GM21723 (cell line): Measurements from ENCODE around the gene IGFBP6.

Experiments
- ATAC-seq: cut with Tn5 transposase; IDR thresholded peaks from one replicate; pipeline ENCODE4 v1.9.1; 2021; ENCODE audit warnings: mild to moderate bottlenecking, moderate library complexity; ENCODE audit not compliant: unreplicated experiment

IGFBP6 gene

DNA sequence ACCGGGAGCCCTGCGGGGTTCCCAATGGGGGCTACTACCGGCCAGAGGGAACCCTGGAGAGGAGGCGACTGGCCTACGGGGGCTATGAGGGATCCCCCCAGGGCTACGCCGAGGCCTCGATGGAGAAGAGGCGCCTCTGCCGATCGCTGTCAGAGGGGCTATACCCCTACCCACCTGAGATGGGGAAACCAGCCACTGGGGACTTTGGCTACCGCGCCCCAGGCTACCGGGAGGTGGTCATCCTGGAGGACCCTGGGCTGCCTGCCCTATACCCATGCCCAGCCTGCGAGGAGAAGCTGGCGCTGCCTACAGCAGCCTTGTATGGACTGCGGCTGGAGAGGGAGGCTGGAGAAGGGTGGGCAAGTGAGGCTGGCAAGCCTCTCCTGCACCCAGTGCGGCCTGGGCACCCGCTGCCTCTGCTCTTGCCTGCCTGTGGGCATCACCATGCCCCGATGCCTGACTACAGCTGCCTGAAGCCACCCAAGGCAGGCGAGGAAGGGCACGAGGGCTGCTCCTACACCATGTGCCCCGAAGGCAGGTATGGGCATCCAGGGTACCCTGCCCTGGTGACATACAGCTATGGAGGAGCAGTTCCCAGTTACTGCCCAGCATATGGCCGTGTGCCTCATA lies 37.9 kb upstream of the IGFBP6 start:
- no peak for ATAC-seq

DNA sequence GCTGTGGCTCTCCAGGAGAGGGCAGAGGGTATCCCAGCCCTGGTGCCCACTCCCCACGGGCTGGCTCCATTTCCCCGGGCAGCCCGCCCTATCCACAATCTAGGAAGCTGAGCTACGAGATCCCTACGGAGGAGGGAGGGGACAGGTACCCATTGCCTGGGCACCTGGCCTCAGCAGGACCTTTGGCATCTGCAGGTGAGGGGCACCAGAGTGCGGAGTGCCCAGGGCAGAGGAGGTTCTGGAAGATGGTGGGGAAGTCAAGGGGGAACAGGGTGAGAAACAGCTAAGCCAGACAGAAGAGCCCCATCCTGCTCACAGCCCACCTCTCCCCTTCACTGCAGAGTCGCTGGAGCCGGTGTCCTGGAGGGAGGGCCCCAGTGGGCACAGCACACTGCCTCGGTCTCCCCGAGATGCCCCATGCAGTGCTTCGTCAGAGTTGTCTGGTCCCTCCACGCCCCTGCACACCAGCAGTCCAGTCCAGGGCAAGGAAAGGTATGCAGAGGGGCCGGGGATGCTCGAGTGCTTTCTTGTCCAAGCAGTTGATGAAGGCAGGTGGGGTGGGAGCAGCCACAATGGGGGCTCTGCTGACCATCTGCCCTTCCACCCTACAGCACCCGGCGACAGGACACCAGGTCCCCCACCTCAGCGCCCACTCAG lies 37.3 kb upstream of the IGFBP6 start:
- ATAC-seq, result no peak

DNA sequence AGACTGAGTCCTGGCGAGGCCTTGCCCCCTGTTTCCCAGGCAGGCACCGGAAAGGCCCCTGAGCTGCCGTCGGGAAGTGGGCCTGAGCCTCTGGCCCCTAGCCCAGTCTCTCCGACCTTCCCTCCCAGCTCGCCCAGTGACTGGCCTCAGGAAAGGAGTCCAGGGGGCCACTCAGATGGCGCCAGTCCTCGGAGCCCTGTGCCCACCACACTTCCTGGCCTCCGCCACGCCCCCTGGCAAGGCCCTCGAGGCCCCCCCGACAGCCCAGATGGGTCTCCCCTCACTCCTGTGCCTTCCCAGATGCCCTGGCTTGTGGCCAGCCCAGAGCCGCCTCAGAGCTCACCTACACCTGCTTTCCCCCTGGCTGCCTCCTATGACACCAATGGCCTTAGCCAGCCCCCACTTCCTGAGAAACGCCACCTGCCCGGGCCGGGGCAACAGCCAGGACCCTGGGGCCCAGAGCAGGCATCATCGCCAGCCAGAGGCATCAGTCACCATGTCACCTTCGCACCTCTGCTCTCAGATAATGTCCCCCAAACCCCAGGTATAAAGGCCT lies 36.7 kb upstream of the IGFBP6 start:
- no peak for ATAC-seq

- ATAC-seq, result no peak
Measured at GRCh38 chr12:53061404-53062010, 36.0 kb upstream of the IGFBP6 start.

DNA sequence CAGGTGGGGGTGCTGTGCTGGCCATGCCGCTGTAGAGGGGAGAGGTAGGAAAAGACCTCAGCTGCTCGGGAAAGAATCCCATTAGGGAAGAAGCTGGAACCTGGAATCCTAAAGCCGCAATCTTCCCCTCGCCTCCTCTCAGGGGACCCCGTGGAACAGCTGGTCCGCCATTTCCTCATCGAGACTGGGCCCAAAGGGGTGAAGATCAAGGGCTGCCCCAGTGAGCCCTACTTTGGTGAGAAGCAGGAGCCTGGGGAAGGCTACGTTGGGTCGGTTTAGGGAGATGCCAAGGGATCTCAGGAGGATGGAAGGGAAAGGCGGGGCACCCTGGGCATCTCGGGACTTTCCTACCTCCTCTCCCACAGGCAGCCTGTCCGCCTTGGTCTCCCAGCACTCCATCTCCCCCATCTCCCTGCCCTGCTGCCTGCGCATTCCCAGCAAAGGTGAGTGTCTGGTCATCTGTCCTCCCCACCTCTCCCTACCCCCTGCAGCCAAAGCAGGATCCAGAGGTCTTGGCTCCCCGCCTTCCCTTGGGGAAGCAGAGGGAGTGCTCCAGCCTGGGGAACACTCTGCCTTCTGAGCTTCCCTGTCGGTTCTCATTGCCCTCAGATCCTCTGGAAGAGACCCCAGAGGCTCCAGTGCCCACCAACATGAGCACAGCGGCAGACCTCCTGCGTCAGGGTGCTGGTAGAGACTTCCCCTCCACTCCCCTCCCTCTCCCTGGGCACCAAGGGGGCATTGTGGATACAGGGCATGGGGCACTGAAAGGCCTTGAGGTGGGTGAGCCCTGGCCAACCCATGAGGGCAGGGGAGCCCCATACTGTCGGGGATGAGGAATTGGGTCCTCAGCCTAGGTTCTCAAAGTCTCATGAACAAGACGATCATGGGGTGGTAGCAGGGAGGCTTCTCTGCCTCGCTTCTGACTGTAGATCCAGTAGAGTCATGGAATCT lies 35.2 kb upstream of the IGFBP6 start:
- no peak for ATAC-seq

DNA sequence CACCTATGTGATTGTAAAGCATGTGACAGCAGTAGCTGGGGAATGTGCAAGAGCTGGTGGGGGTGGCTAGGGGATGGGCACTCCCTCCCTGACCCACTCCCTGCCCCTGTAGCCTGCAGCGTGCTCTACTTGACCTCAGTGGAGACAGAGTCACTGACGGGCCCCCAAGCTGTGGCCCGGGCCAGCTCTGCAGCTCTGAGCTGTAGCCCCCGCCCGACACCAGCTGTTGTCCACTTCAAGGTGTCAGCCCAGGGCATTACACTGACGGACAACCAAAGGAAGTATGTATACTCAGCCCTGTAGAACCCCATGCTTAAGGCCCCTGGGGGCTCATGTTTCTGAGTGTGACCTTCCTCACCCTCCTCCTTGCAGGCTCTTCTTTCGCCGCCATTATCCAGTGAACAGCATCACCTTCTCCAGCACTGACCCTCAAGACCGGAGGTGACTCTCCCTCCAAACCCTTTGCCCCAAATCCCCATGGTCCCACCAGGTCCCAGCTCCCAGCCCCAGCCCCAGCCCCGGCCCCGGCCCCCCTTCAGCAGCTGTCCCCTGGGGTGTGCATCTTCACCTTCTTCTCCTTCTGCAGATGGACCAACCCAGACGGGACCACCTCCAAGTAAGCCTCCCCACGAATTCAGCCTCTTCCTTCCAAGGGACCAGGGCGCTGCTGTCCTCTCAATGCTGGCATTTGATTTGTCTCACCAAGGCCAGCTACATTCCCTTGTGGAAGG lies 34.3 kb upstream of the IGFBP6 start:
- ATAC-seq, result no peak

- no peak for ATAC-seq
Measured at GRCh38 chr12:53063708-53064612, 33.5 kb upstream of the IGFBP6 start.

- ATAC-seq, result no peak
Measured at GRCh38 chr12:53064613-53065436, 32.6 kb upstream of the IGFBP6 start.

DNA sequence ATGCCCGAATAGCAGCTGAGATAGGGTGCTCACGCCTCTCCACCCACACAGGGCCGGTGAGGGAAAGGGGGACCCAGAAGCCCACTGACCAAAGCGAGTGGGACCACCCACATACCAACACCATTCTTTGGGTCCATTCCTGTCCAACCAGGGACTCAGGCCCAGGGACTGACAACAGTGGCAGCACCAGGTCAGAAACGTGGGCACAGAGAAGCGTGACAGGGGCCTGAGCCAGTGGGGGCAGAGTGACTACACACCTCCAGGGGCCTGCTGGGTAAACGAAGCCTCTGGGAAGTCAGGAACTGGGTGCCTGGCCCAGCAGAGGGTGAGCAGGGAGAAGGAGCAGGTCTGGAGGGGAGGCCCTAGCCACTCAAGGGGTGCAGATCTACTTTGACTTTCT lies 32.0 kb upstream of the IGFBP6 start:
- no peak for ATAC-seq

DNA sequence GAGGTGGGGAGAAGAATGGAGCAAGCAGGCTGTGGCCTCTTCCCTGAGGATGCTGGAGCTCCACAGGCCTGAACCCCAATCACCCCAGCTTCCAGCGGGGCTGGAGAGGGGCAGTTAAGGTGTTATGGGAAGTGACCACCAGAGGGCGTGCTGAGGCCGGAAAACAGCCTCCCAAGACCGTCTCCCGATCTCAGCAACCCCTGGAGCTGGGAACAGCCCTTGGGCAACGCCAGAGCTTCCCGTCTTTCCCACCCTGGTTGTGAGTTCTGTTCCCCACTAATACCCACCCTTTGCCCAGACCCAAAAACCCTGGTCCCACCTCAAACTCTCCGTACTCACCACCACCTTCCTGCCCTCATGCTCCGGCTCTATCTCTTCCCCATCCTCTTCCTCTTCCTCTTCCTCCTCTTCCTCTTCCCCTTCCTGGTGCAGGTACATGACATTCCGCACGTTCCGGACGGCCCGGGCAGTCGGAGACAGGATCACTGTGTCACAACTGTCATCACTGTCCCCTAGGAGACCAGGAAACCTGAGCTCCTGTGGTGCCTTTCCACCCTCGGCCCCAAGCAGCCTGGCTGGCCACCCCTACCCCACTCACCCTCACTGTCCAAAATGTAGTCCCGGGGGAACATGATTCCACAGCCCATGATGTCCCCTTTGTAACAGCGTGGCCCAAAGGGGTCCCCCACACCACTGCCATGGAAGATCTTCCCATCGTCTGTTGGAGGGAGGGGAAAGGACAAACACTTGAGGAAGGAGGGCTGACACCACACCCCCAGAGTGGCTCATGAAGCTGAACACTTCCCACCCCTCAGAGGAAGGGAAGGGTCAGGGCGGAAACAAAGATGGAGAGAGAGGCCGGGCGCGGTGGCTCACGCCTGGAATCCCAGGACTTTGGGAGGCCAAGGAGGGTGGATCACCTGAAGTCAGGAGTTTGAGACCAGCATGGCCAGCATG lies 31.2 kb upstream of the IGFBP6 start:
- ATAC-seq, result no peak

DNA sequence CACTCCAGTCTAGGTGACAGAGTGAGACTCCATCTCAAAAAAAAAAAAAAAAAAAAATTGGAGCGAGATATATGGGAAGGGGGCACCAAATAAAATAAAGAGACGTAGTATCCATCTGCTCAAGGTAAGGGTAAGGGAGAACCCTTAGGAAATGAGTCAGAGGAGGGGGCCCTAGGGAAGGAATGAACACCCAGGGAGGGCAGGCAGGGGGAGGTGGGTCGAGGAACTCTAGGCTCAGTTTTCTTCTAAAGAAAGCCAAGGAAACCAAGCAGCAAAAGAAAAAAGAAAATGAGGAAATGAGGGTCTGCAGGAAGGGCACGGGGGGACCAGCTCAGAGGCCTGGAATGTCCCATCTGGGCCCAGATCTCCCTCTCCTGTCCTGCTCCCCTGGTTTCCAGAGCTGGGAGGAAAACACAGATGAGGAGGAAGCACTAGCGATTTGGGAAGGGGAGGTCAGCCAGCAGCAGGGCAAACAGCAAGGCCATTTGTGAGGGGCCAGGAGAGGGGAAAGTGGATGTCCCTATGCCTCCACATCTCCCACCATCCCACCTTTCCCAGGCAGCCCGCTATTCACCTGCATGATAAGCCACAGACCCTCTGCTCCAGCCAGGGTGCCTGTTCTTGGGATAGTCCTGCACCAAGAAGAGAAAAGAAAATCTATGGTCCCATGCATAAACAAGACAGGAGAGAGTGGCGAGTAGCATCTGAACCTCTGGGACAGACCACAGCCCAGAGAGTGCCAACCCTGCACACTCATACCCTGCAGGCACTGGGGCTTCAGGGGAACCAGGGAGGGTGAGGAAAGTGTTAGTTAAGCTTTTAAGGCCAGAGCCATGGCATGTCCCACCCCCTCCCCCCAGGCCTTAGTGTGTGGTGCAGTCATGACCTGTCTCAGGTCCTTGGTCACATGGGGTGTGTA lies 30.1 kb upstream of the IGFBP6 start:
- ATAC-seq, result no peak

DNA sequence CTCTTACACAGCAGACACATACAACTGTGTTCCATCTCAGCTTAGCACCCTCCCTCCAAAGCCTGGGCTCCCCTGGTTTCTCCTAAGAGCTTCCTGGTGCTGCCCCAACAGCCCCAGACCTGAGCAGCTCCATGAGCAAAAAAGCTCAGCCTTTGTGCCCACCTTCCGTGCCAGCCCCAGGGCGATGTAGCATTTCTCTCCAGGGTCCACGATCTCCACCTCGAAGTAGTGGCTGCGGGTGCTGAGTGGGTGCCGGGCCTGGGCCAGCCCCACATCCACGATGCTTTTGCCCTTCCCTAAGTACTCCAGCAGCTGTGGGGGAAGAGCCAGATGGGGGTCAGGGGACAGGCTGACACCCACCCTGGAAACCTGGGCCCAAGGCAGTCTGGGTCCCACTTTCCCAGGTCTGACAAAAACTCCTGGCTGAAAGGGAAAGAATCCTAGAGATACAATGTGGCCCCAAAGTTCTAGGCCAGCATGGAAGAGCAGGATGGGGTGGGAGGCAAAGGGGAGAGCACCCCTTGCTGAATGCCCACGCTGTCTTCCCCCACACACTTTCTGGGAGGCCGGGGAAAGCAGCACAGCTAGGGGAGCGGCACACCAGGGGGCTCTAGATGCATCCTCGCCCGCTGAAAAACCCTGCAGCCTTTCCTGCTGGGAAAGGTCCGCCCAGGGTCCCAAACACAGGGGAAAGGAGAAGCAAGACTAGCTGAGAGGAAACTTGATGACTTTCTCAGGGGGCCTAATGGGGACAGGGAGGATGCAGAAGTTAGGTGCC lies 29.3 kb upstream of the IGFBP6 start:
- no peak for ATAC-seq

GRCh38 chr12:53068811-53069585 lies 28.5 kb upstream of the IGFBP6 start:
- ATAC-seq, result no peak

DNA sequence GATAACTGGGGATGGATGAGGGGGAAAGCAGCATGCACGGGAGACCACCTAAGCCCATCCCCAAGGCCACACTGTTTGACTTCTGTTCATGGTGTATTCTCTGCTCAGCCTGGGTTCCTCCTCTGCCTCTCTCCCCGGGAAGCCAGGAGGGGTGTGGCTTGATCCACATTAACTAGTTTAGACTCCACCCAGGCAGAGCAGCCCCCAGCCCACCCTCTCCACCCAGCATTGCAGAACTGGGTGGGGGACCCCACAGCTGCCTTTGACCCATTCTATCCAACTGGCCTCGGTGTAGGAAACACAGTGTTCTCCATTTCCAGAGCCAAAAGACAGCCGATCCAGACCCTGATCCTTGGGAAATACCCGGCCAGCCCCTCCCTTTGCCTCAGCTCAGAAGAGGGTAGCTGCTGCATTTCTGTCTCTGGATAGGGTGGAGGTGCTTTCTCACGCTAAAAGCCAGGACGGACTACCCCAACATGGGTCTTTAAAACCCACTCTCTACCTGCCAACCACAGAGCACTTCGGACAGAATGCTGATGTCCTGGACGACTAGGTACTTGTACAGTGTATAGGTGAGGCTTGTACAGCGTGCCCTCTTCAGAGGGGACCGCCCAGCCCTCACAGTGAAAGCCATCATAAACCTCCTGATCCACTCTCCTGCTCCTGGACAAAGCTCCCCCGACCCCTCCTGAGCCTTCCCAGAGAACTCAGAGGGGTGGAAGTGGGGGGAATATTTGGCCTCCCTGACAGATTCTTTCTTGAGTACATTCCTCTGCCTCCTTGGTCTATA lies 27.7 kb upstream of the IGFBP6 start:
- no peak for ATAC-seq
